OCI-LY3 (cell line): Measurements from ENCODE around the gene HDAC1.

ENCODE experiments used
- H2AFZ ChIP-seq: fragments of 200-600, 300-600 bp; shearing (Covaris generic); 2 replicates; pipeline ENCODE4 v1.6.0; 2014; ENCODE audit warnings: antibody characterized with exemption, low read depth, low read length
- H3K27ac ChIP-seq: fragments of 200-600, 300-600 bp; sonication (generic); 2 replicates; pipeline ENCODE4 v1.5.1; 2014; ENCODE audit warnings: mild to moderate bottlenecking, low read length, moderate library complexity, mixed read lengths
- H3K27me3 ChIP-seq: fragments of 200-600, 300-600 bp; sonication (generic); 2 replicates; pipeline ENCODE4 v1.6.1; 2014; ENCODE audit warnings: low read depth, low read length, mixed read lengths
- H3K36me3 ChIP-seq: fragments of 200-600, 300-600 bp; sonication (generic); replicated peaks from 2 replicates; pipeline ENCODE3; 2014; ENCODE audit warnings: low read depth, low read length, mixed read lengths
- H3K4me1 ChIP-seq: fragments of 300-600, 200-600 bp; sonication (generic); 2 replicates; pipeline ENCODE4 v1.6.1; 2014; ENCODE audit warnings: low read length, mixed read lengths
- H3K4me2 ChIP-seq: fragments of 200-600, 300-600 bp; sonication (generic); 2 replicates; pipeline ENCODE4 v1.6.1; 2014; ENCODE audit warnings: low read length, mixed read lengths
- H3K4me3 ChIP-seq: fragments of 300-600, 200-600 bp; sonication (generic); 2 replicates; pipeline ENCODE4 v1.5.1; 2014; ENCODE audit warnings: antibody characterized with exemption, mild to moderate bottlenecking, low read length, moderate library complexity
- H3K79me2 ChIP-seq: fragments of 300-600, 200-600 bp; shearing (Covaris generic); 2 replicates; pipeline ENCODE4 v1.6.1; 2014; ENCODE audit warnings: mild to moderate bottlenecking, low read length, mixed read lengths
- H3K9ac ChIP-seq: fragments of 300-600, 200-600 bp; shearing (Covaris generic); 2 replicates; pipeline ENCODE4 v1.6.0; 2014; ENCODE audit warnings: mild to moderate bottlenecking, low read length, moderate library complexity
- H3K9me3 ChIP-seq: fragments of 200-600, 300-600 bp; shearing (Covaris generic); 2 replicates; pipeline ENCODE4 v1.6.1; 2014; ENCODE audit warnings: low read length, mixed read lengths; ENCODE audit not compliant: insufficient read depth
- H4K20me1 ChIP-seq: fragments of 200-600, 300-600 bp; sonication (generic); 2 replicates; pipeline ENCODE4 v1.6.1; 2016; ENCODE audit warnings: low read length, mixed read lengths; ENCODE audit not compliant: insufficient read depth
- CTCF ChIP-seq: fragments of 200-600, 300-600 bp; sonication (generic); IDR thresholded peaks from 2 replicates; pipeline ENCODE4 v1.5.1; 2014; ENCODE audit warnings: antibody characterized with exemption, low read length, low read depth
- EZH2phosphoT487 ChIP-seq: fragments of 200-600 bp; shearing (Covaris generic); IDR thresholded peaks from 2 replicates; pipeline ENCODE4 v1.6.1; 2018; ENCODE audit warnings: antibody characterized with exemption, mixed run types, low read depth

Gene HDAC1

GRCh38 chr1:32345289-32345827 is 53.5 kb downstream of the HDAC1 start:
- Histone ChIP-seq H3K9me3 (no peaks in the 10 kb centered on the region), H3K36me3 (no peaks in the 10 kb centered on the region), H3K4me2 (no peak overlapping the region), H3K9ac (no peak overlapping the region), H4K20me1 (no peaks in the 10 kb centered on the region), H2AFZ (no peak overlapping the region), H3K27ac (no peak overlapping the region), H3K4me1 (peaks cover 10% of the 10 kb centered on the region), H3K79me2 (no peaks in the 10 kb centered on the region), H3K27me3 (no peaks in the 10 kb centered on the region), H3K4me3 (no peak overlapping the region)
- no peak for TF ChIP-seq CTCF
- TF ChIP-seq EZH2phosphoT487, result no peak

GRCh38 chr1:32346532-32347157 is 54.8 kb downstream of the HDAC1 start:
- H2AFZ ChIP-seq, result no peak overlapping the region
- H3K4me2 ChIP-seq, result no peak overlapping the region
- H4K20me1 ChIP-seq, result no peaks in the 10 kb centered on the region
- H3K27ac ChIP-seq, result no peak overlapping the region
- no peaks in the 10 kb centered on the region for H3K36me3 ChIP-seq
- TF ChIP-seq CTCF, result no peak
- no peak for TF ChIP-seq EZH2phosphoT487
- no peaks in the 10 kb centered on the region for H3K9me3 ChIP-seq
- H3K79me2 ChIP-seq, result no peaks in the 10 kb centered on the region
- no peaks in the 10 kb centered on the region for H3K27me3 ChIP-seq
- H3K4me3 ChIP-seq, result no peak overlapping the region
- H3K4me1 ChIP-seq, result peaks cover 11% of the 10 kb centered on the region
- H3K9ac ChIP-seq, result no peak overlapping the region

GRCh38 chr1:32349211-32349708 is 57.4 kb downstream of the HDAC1 start:
- no peaks in the 10 kb centered on the region for H3K36me3 ChIP-seq
- H4K20me1 ChIP-seq, result no peaks in the 10 kb centered on the region
- no peak overlapping the region for H3K27ac ChIP-seq
- H3K4me2 ChIP-seq, result no peak overlapping the region
- H3K27me3 ChIP-seq, result no peaks in the 10 kb centered on the region
- no peak overlapping the region for H3K9ac ChIP-seq
- H3K9me3 ChIP-seq, result no peaks in the 10 kb centered on the region
- H2AFZ ChIP-seq, result no peak overlapping the region
- TF ChIP-seq CTCF (no peak), EZH2phosphoT487 (no peak)
- no peaks in the 10 kb centered on the region for H3K79me2 ChIP-seq
- H3K4me1 ChIP-seq, result peaks cover 11% of the 10 kb centered on the region
- H3K4me3 ChIP-seq, result no peak overlapping the region

GRCh38 chr1:32350785-32351398 is 59.0 kb downstream of the HDAC1 start:
- Histone ChIP-seq H3K4me1 (peaks cover 11% of the 10 kb centered on the region), H3K36me3 (no peaks in the 10 kb centered on the region), H3K4me2 (peak overlapping the region; percentile 51), H3K79me2 (no peaks in the 10 kb centered on the region), H3K4me3 (peak overlapping the region; percentile 76), H3K27me3 (no peaks in the 10 kb centered on the region), H3K27ac (0 out of 2 replicates have a peak overlapping the region, but pooled peaks have one; percentile 25), H4K20me1 (no peaks in the 10 kb centered on the region), H2AFZ (peak overlapping the region; percentile 55; the same call in 1 of the 2 replicates), H3K9me3 (no peaks in the 10 kb centered on the region), H3K9ac (peak overlapping the region; percentile 54)
- no peak for TF ChIP-seq EZH2phosphoT487
- TF ChIP-seq CTCF, result peak; percentile 50
